SU-DHL-6 (cell line): ENCODE measurements around the gene ZDHHC8.

Experiments used
- H2AFZ ChIP-seq: fragments of 200-600 bp; sonication (generic); 2 replicates; pipeline ENCODE4 v1.6.1; 2014; ENCODE audit warnings: low read depth, mild to moderate bottlenecking, moderate library complexity, mixed read lengths, antibody characterized with exemption, low read length; ENCODE audit not compliant: severe bottlenecking
- H3F3A ChIP-seq: fragments of 200-600 bp; shearing (Covaris generic); 2 replicates; pipeline ENCODE4 v1.6.0; 2016; ENCODE audit warnings: antibody characterized with exemption, mild to moderate bottlenecking; ENCODE audit not compliant: insufficient read depth
- H3K27ac ChIP-seq: fragments of 200-600 bp; sonication (generic); 2 replicates; pipeline ENCODE4 v1.5.1; 2016; ENCODE audit warnings: low read depth, mild to moderate bottlenecking, low read length, moderate library complexity, mixed read lengths
- H3K27me3 ChIP-seq: fragments of 200-600 bp; sonication (generic), shearing (Covaris generic); 2 replicates; pipeline ENCODE4 v1.6.0; 2014; ENCODE audit warnings: mild to moderate bottlenecking, low read length
- H3K36me3 ChIP-seq: fragments of 200-600 bp; sonication (generic); 2 replicates; pipeline ENCODE4 v1.6.1; 2014; ENCODE audit warnings: mild to moderate bottlenecking, low read length, mixed read lengths
- H3K4me2 ChIP-seq: fragments of 300-600, 200-600 bp; shearing (Covaris generic), sonication (generic); 2 replicates; pipeline ENCODE4 v1.6.0; 2014; ENCODE audit warnings: low read length, low read depth, mild to moderate bottlenecking; ENCODE audit not compliant: poor library complexity, severe bottlenecking
- H3K4me3 ChIP-seq: fragments of 200-600 bp; sonication (generic); 2 replicates; pipeline ENCODE4 v1.5.1; 2014; ENCODE audit warnings: antibody characterized with exemption, low read length, mild to moderate bottlenecking, mixed read lengths; ENCODE audit not compliant: insufficient read depth, poor library complexity, severe bottlenecking
- H3K79me2 ChIP-seq: fragments of 200-600 bp; sonication (generic); 2 replicates; pipeline ENCODE4 v1.6.1; 2014; ENCODE audit warnings: mild to moderate bottlenecking, low read length, moderate library complexity; ENCODE audit not compliant: insufficient read depth
- H3K9ac ChIP-seq: fragments of 200-600 bp; sonication (generic); 2 replicates; pipeline ENCODE4 v1.7.0; 2014; ENCODE audit warnings: mild to moderate bottlenecking, low read length
- H3K9me2 ChIP-seq: fragments of 200-600 bp; sonication (generic); replicated peaks from 2 replicates; pipeline ENCODE4 v1.6.1; 2014; ENCODE audit warnings: low read length; ENCODE audit not compliant: insufficient read depth
- H3K9me3 ChIP-seq: fragments of 200-600 bp; sonication (generic); 2 replicates; pipeline ENCODE4 v1.6.1; 2014; ENCODE audit warnings: low read length, mixed read lengths; ENCODE audit not compliant: insufficient read depth
- H4K20me1 ChIP-seq: fragments of 200-600 bp; sonication (generic); 2 replicates; pipeline ENCODE4 v1.6.1; 2014; ENCODE audit warnings: low read depth, mild to moderate bottlenecking, antibody characterized with exemption, low read length, moderate library complexity, mixed read lengths
- CTCF ChIP-seq: fragments of 200-600 bp; sonication (generic); IDR thresholded peaks from one replicate; pipeline ENCODE4 v1.5.1; 2017; ENCODE audit warnings: antibody characterized with exemption, mild to moderate bottlenecking, low read length, moderate library complexity; ENCODE audit not compliant: insufficient read depth, poor library complexity, severe bottlenecking
- EZH2phosphoT487 ChIP-seq: fragments of 200-600 bp; sonication (generic), shearing (Covaris generic); conservative IDR thresholded peaks from 2 replicates; pipeline ENCODE4 v1.6.1; 2018; ENCODE audit warnings: mild to moderate bottlenecking, antibody characterized with exemption, low read length, moderate library complexity, mixed read lengths

Gene ZDHHC8

GRCh38 chr22:20130319-20130718 lies 1.3 kb upstream of the ZDHHC8 start:
- no peaks in the 10 kb centered on the region for H3K27me3 ChIP-seq
- no peaks in the 10 kb centered on the region for H4K20me1 ChIP-seq
- no peaks in the 10 kb centered on the region for H3K36me3 ChIP-seq
- no peak overlapping the region for H3K4me2 ChIP-seq
- H3K27ac ChIP-seq, result no peak overlapping the region
- no peaks in the 10 kb centered on the region for H3F3A ChIP-seq
- no peak for TF ChIP-seq CTCF
- TF ChIP-seq EZH2phosphoT487, result no peak
- no peak overlapping the region for H3K9ac ChIP-seq
- H3K9me3 ChIP-seq, result no peaks in the 10 kb centered on the region
- no peak overlapping the region for H2AFZ ChIP-seq
- no peaks in the 10 kb centered on the region for H3K79me2 ChIP-seq
- no peak overlapping the region for H3K4me3 ChIP-seq
- no peaks in the 10 kb centered on the region for H3K9me2 ChIP-seq

GRCh38 chr22:20130731-20131596 lies 640 bp upstream of the ZDHHC8 start:
- H3K4me3 ChIP-seq, result peak overlapping the region; percentile 34
- no peak overlapping the region for H2AFZ ChIP-seq
- TF ChIP-seq CTCF (no peak), EZH2phosphoT487 (no peak)
- no peaks in the 10 kb centered on the region for H3F3A ChIP-seq
- no peak overlapping the region; the same call in 1 of the 2 replicates for H3K9ac ChIP-seq
- no peaks in the 10 kb centered on the region for H3K9me3 ChIP-seq
- no peaks in the 10 kb centered on the region for H3K9me2 ChIP-seq
- no peaks in the 10 kb centered on the region for H4K20me1 ChIP-seq
- no peaks in the 10 kb centered on the region for H3K27me3 ChIP-seq
- H3K79me2 ChIP-seq, result no peaks in the 10 kb centered on the region
- H3K4me2 ChIP-seq, result peak overlapping the region; percentile 38
- no peak overlapping the region for H3K27ac ChIP-seq
- no peaks in the 10 kb centered on the region for H3K36me3 ChIP-seq

- Histone ChIP-seq H3K9me3 (no peaks in the 10 kb centered on the region), H2AFZ (no peak overlapping the region), H3F3A (no peaks in the 10 kb centered on the region), H4K20me1 (no peaks in the 10 kb centered on the region), H3K27me3 (no peaks in the 10 kb centered on the region), H3K79me2 (no peaks in the 10 kb centered on the region), H3K27ac (no peak overlapping the region), H3K9ac (no peak overlapping the region), H3K4me3 (no peak overlapping the region), H3K9me2 (no peaks in the 10 kb centered on the region), H3K4me2 (peak overlapping the region; percentile 17), H3K36me3 (no peaks in the 10 kb centered on the region)
- TF ChIP-seq EZH2phosphoT487 (no peak), CTCF (no peak)
Measured at GRCh38 chr22:20131859-20132685, 468 bp downstream of the ZDHHC8 start.
